A549 (cell line): ENCODE measurements around the gene SHTN1.

Source experiments
- CBX2 ChIP-seq: fragments of 200-600 bp; sonication (generic); IDR thresholded peaks from 2 replicates; pipeline ENCODE4 v1.6.1; 2016; ENCODE audit warnings: low read depth, mild to moderate bottlenecking, borderline replicate concordance
- CEBPB ChIP-seq, 2 experiments: fragments of >200 bp in 1 of 2; sonication (Bioruptor Twin) in 1 of 2; formaldehyde crosslinking in 1 of 2; IDR thresholded peaks; 2 replicates each; pipeline ENCODE4 v1.6.1; 2012 to 2016
- CHD2 ChIP-seq: fragments of 150-350 bp; IDR thresholded peaks from 2 replicates; pipeline ENCODE4 v1.6.1; 2014; ENCODE audit warnings: low read length; ENCODE audit not compliant: partially characterized antibody
- CTCF ChIP-seq: fragments of >200 bp; sonication (Bioruptor Twin); formaldehyde crosslinking; IDR thresholded peaks from 3 replicates; pipeline ENCODE4 v1.5.1; 2016
- EP300 ChIP-seq, 2 experiments: fragments of >200 bp; sonication (Bioruptor Twin); formaldehyde crosslinking; IDR thresholded peaks; 2 replicates in 1 of 2; 3 replicates in 1 of 2; pipeline ENCODE4 v1.6.1; 2016 to 2017
- HDAC2 ChIP-seq: fragments of 200-600 bp; sonication (generic); IDR thresholded peaks from 2 replicates; pipeline ENCODE4 v1.6.1; 2016
- JUN ChIP-seq, 2 experiments: fragments of >200 bp; sonication (Bioruptor Twin); formaldehyde crosslinking; IDR thresholded peaks; 2 replicates in 1 of 2; 3 replicates in 1 of 2; pipeline ENCODE4 v1.6.1; 2016 to 2017
- NPAS2 ChIP-seq: fragments of 250-450 bp; sonication (Bioruptor Pico); IDR thresholded peaks from 2 replicates; pipeline ENCODE4 v1.8.0; 2022; ENCODE audit warnings: mild to moderate bottlenecking, moderate library complexity, borderline replicate concordance
- RAD21 ChIP-seq, 2 experiments: fragments of >200 bp in 1 of 2; sonication (Bioruptor Twin) in 1 of 2; formaldehyde crosslinking in 1 of 2; IDR thresholded peaks in 1 of 2; conservative IDR thresholded peaks in 1 of 2; 2 replicates in 1 of 2; 3 replicates in 1 of 2; pipeline ENCODE4 v1.6.1; 2012 to 2018; ENCODE audit warnings: inconsistent platforms in 1 of 2
- RCOR1 ChIP-seq: fragments of 150-350 bp; IDR thresholded peaks from 2 replicates; pipeline ENCODE4 v1.6.1; 2014; ENCODE audit warnings: antibody characterized with exemption, low read length, low read depth
- RFX5 ChIP-seq: fragments of 450-650 bp; IDR thresholded peaks from 2 replicates; pipeline ENCODE4 v1.7.1; 2014; ENCODE audit warnings: antibody characterized with exemption, mild to moderate bottlenecking, moderate library complexity
- TF ChIP-seq, protein P1 (sequence below): fragments of 450-650 bp; IDR thresholded peaks from 2 replicates; pipeline ENCODE4 v1.6.1; 2014; ENCODE audit warnings: antibody characterized with exemption
- TF ChIP-seq, protein P2 (sequence below): fragments of 200-600 bp; sonication (generic); IDR thresholded peaks from 2 replicates; pipeline ENCODE4 v1.6.1; 2016; ENCODE audit warnings: antibody characterized with exemption, mild to moderate bottlenecking, moderate library complexity

GRCh38 chr10:116886772-116887171 lies 118.2 kb downstream of the SHTN1 start:
- TF ChIP-seq CHD2 (no peak), CTCF (no peak), EP300 (IDR thresholded peaks at IDR 0.05) (no peak), NPAS2 (no peak), RAD21 (conservative IDR thresholded peaks at IDR 0.05 in 1 of 2, IDR thresholded peaks at IDR 0.05 in 1 of 2) (no peak), RCOR1 (no peak), RFX5 (no peak), JUN (IDR thresholded peaks at IDR 0.05) (no peak), CBX2 (no peak), CEBPB (IDR thresholded peaks at IDR 0.05) (no peak), HDAC2 (no peak)
- TF ChIP-seq, protein P1, sequence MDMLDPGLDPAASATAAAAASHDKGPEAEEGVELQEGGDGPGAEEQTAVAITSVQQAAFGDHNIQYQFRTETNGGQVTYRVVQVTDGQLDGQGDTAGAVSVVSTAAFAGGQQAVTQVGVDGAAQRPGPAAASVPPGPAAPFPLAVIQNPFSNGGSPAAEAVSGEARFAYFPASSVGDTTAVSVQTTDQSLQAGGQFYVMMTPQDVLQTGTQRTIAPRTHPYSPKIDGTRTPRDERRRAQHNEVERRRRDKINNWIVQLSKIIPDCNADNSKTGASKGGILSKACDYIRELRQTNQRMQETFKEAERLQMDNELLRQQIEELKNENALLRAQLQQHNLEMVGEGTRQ: no peak
- TF ChIP-seq, protein P2, sequence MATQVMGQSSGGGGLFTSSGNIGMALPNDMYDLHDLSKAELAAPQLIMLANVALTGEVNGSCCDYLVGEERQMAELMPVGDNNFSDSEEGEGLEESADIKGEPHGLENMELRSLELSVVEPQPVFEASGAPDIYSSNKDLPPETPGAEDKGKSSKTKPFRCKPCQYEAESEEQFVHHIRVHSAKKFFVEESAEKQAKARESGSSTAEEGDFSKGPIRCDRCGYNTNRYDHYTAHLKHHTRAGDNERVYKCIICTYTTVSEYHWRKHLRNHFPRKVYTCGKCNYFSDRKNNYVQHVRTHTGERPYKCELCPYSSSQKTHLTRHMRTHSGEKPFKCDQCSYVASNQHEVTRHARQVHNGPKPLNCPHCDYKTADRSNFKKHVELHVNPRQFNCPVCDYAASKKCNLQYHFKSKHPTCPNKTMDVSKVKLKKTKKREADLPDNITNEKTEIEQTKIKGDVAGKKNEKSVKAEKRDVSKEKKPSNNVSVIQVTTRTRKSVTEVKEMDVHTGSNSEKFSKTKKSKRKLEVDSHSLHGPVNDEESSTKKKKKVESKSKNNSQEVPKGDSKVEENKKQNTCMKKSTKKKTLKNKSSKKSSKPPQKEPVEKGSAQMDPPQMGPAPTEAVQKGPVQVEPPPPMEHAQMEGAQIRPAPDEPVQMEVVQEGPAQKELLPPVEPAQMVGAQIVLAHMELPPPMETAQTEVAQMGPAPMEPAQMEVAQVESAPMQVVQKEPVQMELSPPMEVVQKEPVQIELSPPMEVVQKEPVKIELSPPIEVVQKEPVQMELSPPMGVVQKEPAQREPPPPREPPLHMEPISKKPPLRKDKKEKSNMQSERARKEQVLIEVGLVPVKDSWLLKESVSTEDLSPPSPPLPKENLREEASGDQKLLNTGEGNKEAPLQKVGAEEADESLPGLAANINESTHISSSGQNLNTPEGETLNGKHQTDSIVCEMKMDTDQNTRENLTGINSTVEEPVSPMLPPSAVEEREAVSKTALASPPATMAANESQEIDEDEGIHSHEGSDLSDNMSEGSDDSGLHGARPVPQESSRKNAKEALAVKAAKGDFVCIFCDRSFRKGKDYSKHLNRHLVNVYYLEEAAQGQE: no peak
